HG03097 (cell line): ENCODE data around the gene RAB21.
A peak's percentile ranks its signal among the peaks of the same experiment; 100 is the strongest.

Experiments
- ATAC-seq: cut with Tn5 transposase; IDR thresholded peaks from one replicate; pipeline ENCODE4 v1.9.1; 2021; ENCODE audit not compliant: unreplicated experiment, low FRiP score

Gene RAB21

GRCh38 chr12:71754461-71755145 is at the start of gene RAB21:
Gene RAB21 (plus strand): TSS chr12:71754863. CDS start chr12:71755130, 267 bp downstream.
- peak; percentile 98 for ATAC-seq

- no peak for ATAC-seq
These were observed 49.7 kb upstream of the RAB21 start for GRCh38 chr12:71704920-71705319.

- no peak for ATAC-seq
These were observed 46.0 kb upstream of the RAB21 start for GRCh38 chr12:71708658-71709057.

GRCh38 chr12:71710276-71711125 is 44.2 kb upstream of the RAB21 start:
- no peak for ATAC-seq

GRCh38 chr12:71718611-71719010 is 36.1 kb upstream of the RAB21 start:
- ATAC-seq: no peak

- no peak for ATAC-seq
These were observed 34.9 kb upstream of the RAB21 start for GRCh38 chr12:71719647-71720370.

- ATAC-seq: no peak
These were observed 32.7 kb upstream of the RAB21 start for GRCh38 chr12:71721783-71722505.

- no peak for ATAC-seq
These were observed 29.7 kb upstream of the RAB21 start for GRCh38 chr12:71725011-71725410.

- no peak for ATAC-seq
These were observed 28.1 kb upstream of the RAB21 start for GRCh38 chr12:71726548-71726947.

GRCh38 chr12:71727958-71728357 is 26.7 kb upstream of the RAB21 start:
- no peak for ATAC-seq

- no peak for ATAC-seq
These were observed 23.7 kb upstream of the RAB21 start for GRCh38 chr12:71730936-71731335.

- no peak for ATAC-seq
These were observed 23.0 kb upstream of the RAB21 start for GRCh38 chr12:71731439-71732356.

GRCh38 chr12:71732357-71732712 is 22.3 kb upstream of the RAB21 start:
- ATAC-seq: no peak

GRCh38 chr12:71737197-71737596 is 17.5 kb upstream of the RAB21 start:
- no peak for ATAC-seq

- no peak for ATAC-seq
These were observed 11.7 kb upstream of the RAB21 start for GRCh38 chr12:71742998-71743397.

GRCh38 chr12:71744522-71745300 is 10.0 kb upstream of the RAB21 start:
- no peak for ATAC-seq

- ATAC-seq: peak; percentile 93
These were observed 7.6 kb upstream of the RAB21 start for GRCh38 chr12:71746974-71747611.

- no peak for ATAC-seq
These were observed 6.4 kb upstream of the RAB21 start for GRCh38 chr12:71748081-71748850.
